GM12873 (cell line): Measurements from ENCODE around the gene TF.

ENCODE experiments used
- TF ChIP-seq, protein P1 (sequence below): IDR thresholded peaks from 2 replicates; pipeline ENCODE4 v1.5.1; 2012; ENCODE audit warnings: low read depth, mild to moderate bottlenecking, moderate library complexity, low read length, control low read depth; ENCODE audit not compliant: insufficient read depth; ENCODE audit errors: missing control alignments

The TF gene

DNA sequence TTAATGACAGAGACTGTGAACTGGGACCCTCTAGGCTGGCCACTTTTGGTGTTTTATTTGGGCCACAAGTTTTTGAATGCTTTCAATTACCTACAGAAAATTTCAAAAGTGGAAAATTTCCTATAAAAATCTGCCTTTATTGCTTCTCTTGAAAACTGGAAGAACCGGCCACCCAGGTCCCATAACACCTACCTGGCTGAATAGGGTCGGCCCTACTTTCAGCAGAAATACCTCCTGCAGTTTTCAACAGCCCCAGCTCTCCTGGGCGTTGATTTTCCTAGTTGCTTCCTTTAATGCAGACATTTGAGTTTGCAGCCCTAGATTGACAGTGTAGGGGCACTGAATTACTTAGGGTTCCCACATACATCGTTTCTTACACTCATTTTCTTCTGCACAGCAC lies 58.7 kb downstream of the TF start:
- TF ChIP-seq, protein P1, sequence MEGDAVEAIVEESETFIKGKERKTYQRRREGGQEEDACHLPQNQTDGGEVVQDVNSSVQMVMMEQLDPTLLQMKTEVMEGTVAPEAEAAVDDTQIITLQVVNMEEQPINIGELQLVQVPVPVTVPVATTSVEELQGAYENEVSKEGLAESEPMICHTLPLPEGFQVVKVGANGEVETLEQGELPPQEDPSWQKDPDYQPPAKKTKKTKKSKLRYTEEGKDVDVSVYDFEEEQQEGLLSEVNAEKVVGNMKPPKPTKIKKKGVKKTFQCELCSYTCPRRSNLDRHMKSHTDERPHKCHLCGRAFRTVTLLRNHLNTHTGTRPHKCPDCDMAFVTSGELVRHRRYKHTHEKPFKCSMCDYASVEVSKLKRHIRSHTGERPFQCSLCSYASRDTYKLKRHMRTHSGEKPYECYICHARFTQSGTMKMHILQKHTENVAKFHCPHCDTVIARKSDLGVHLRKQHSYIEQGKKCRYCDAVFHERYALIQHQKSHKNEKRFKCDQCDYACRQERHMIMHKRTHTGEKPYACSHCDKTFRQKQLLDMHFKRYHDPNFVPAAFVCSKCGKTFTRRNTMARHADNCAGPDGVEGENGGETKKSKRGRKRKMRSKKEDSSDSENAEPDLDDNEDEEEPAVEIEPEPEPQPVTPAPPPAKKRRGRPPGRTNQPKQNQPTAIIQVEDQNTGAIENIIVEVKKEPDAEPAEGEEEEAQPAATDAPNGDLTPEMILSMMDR: no peak

DNA sequence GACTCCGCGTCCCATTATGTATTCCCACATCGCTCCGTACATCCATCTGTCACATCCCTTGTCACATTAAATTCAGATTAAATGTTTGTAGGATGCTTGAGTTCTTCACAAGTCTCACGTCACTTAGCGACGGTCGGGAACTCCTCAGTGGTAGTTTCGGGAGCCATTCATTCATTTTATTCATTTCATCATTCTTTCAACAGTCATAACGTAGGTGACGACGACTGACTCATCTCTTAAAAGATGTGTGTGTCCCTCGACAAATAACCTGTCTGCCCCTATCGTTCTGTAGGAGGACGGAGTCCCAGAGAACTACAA lies 59.1 kb downstream of the TF start:
- TF ChIP-seq, protein P1: no peak

DNA sequence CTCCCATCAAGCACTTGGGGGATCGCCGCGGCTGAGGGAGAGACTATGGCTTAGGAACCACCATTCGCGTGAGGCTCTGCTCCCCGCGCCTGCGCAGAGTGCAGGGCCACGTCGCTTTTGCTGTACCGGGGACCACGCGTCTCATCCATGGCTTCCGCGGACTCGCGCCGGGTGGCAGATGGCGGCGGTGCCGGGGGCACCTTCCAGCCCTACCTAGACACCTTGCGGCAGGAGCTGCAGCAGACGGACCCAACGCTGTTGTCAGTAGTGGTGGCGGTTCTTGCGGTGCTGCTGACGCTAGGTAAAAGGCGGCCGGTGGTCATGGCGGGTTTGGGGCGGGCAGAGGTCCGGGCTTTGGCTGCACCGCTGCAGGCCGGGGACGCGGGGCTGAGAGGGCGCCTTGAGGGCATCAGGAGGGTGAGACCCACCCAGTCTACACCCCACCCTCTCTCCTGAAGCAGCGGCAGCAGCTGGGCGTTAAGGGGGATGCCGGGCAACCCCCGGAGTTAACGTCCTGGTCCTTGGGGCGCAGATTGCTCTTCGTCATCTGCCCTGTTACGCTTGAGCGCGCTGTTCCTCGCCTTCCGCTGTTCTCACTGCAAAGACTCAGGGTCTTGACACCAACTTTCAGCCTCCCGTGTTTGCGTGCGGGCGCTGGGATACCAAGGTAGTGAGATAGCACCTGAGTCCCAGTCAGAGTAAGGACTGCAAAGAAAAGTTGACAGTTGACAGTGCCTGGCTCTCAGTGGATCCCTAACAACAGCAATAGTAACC lies 59.7 kb downstream of the TF start, which contains the start of gene SRPRB:
Gene SRPRB, plus strand, starts transcription at position 114 of the 774 bp plus-strand sequence. Its CDS starts 34 bp downstream, at position 148.
- TF ChIP-seq, protein P1: no peak

DNA sequence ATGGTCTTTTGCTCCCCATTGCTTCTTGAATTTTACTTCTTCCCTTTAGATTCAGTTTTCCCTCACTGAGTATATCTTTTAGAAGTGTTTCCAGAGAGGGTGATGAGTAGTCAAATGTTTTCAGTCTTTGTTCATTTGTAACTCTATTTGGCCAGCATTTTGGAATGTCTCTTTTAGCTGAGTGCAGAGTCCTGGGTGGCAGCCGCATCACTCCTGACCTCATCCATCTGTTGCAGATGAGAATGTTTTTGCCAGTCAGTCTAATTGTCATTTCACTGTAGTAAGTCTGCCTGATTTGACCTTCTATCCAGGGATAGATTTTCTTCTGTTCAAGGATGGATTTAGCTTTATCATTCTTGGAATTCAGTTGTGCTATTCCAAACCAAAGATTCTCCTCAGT lies 66.7 kb downstream of the TF start:
- TF ChIP-seq, protein P1: no peak

DNA sequence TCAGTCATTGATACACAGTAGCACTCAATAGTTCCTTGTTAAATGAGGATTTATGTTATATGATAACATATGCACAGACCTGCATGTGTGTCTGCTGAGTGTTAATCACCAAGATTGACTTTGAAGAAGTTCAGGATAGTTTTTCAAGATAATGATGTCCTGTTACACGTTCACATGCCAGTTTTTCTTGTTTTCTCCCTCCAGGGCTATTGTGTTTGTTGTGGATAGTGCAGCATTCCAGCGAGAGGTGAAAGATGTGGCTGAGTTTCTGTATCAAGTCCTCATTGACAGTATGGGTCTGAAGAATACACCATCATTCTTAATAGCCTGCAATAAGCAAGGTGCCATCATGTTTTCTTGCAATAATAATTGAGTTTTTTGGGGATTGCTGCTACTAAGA lies 69.2 kb downstream of the TF start:
- TF ChIP-seq, protein P1: no peak

DNA sequence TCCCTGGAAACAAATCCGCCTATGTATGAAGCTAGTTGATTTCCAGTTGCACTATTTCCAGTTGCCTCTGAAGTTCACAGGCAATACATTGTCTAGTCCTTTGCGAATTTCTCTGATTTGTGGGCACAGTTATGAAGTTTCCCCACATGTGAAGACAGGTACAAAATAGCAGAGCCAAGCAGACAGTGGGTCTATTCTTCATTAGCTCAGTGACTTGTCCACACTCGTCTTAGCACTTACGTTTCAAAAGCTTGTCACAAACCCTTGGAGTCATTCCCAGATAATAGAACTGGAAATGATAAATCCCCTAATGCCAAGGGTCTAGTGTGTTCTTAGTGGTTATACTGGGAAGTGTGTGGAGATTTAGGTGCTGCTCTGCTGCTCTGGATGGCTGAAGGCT lies 73.9 kb downstream of the TF start:
- TF ChIP-seq, protein P1: no peak

DNA sequence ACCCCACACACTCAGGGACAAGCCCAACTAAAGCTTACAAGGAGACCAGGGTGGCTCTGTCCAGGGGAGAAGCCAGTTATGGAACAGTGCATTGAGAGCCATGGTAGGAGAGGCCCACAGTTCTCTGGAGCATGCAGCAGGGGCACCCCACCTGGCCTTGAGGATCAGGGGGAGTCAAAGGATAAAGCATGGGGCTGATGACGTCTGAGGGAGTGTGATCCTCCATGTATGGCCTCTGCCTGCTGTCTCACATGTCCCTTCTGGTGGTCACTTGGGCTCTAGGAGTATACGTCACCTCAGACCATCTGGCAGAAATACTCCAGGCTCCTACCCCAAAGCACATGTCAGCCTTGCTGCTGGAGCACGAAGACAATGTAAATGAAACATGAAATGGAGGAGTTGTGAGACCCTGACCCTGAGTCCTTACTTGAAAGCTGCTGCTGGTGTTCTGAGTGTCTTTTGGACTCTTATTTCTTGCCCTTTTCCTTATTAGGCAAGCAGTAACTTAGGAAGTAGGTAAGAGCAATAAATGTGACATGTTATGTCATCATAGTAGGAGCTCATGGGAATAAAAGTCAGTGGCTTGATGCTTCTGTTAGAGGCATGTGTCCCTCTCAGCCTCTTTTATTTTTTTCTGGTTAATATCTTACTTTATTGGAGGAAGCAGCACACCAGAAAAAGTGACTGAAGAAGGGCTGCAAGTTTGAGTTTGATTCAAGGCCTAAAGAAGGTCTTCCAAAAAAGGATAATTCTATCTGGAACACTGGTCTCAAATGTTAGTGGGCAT lies 74.9 kb downstream of the TF start:
- TF ChIP-seq, protein P1: no peak
